GM12874 (cell line): ENCODE measurements around the gene CD9.

Experiments
- CTCF ChIP-seq: IDR thresholded peaks from 2 replicates; pipeline ENCODE4 v1.5.1; 2011; ENCODE audit warnings: low read depth, mild to moderate bottlenecking, control low read depth, low read length, moderate library complexity; ENCODE audit not compliant: insufficient read depth

The CD9 gene

DNA sequence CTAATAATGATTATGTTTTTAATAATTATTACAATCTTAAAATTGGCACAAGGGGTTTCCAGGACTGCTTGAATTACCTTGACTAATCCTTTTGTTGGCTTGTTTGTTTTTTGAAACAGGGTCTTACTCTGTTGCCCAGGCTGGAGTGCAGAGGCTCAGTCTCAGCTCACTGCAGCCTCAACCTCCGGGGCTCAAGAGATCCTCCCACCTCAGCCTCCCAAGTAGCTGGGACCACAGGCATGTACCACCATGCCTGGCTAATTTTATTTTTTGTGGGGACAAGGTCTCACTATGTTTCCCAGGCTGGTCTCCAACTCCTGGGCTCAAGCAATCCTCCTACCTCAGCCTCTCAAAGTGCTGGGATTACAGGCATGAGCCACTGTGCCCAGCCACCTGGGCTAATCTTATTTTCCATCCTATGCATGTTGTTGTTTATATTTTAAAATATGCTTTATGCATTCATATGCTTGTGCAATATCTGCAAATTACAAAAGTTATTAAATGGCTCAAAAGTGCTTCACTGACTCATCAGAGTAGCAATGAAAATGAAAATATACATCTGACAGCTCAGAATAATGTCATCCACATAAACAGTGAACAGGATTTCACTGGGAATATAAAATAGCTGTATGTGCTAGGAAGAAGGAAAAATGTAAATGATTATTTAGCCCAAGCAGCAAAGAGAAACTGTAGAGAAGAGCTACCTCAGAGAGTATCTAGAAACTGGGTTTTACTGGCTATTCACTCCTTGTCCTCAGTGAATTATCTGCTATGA lies 85.5 kb downstream of the CD9 start:
- TF ChIP-seq CTCF = no peak
